GM20431 (cell line): ENCODE results near the gene CPA4.

Experiments
- in situ Hi-C: fragments of 300-500 bp; cut with MseI, MboI; formaldehyde crosslinking; loops from one replicate; pipeline ENCODE4 v1.15.0; 2020; ENCODE audit warnings: low sequenced_read_pairs; ENCODE audit not compliant: unreplicated experiment

CPA4 gene

DNA sequence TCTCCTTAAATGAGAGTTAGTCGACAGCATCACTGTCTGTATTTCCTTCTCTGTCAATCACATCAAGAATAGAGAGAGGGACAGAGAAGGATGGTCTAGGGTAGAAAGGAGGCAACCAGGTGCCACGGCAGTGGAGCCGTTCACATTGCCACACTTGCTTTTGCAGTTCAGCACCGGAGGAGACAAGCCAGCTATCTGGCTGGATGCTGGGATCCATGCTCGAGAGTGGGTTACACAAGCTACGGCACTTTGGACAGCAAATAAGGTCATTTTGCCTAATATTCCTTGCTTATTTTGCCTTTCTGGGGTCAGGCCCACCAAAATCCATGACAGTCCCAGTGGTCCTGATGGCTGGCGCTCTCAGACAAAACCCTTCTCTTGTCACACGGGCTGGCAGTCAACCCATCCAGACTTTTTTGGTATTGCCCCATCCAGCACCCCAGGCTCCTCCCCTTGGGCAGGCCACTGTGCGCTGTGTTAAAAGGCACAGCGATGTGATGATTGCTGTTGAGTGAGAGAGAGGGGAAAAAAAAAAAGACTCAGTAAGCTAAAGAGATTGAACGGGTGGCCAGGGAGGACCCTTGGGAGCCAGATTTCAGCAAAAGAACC, 17.9 kb upstream of the CPA4 start:
- in situ Hi-C loops: no loop called here

DNA sequence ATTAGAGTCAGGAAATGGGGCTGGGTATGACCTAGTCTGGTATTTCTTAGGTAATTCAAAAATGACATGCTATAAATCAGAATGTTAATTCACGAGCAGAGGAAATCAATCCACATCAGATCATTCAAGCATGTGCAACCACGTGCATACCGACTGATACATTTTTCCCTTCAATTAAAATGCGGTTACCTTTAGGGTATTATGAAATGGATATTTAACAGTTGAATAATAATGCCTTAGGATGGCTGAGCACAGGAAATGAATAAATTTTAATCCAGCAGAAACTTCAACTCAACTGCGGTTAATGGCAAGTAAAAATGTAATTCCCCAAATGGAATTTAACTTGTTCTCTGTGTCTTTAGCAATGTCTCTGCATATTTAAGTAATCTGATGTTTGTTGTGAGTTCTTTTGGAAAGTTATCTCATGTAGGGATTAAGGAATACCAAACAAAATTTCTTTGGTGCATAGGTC, 17.1 kb upstream of the CPA4 start:
- in situ Hi-C loops: no loop called here

DNA sequence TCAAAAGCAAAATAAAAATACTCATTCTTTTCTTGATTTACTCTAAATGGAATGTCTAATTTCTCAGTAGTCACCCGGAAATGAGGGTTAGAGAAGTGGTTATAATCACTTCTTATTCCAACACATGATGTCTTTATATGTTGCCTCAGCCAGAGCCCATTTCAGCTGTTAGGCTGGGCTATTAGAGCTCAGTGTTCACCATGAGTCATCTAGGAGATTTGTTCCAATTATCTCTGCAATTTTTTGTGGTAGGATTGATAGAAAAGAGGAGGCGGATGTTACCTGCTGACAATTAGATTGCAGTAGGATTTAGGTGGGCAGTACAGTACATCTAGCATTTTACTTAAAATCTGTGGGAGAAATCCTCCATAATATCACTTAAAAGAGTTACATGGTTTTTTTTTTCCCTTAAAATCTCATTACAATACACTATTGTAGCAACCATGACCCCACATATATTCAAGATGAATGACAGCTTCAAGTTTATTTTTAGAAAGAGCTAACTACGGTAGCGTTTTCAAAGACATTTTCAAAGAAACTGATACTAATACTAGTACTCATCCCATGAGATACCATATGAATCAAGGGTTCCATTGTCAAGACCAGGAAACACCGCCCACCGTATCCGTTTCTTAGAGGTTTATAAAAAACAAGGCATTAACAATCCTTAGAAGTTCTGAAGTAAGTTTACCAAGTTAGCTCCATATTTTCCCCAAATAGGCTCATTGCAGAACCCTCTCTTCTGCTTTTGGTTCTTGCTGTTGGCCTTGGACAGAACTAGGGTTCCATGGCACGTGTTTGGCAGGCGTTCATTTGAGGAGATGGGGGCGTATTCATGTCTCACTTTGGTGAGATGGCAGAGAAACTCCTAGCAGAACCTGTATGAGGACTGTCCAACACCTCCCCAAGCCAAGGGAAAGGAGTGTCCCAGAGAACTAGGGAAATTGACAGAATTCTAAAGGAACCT, 15.9 kb upstream of the CPA4 start:
- in situ Hi-C loops: no loop called here

DNA sequence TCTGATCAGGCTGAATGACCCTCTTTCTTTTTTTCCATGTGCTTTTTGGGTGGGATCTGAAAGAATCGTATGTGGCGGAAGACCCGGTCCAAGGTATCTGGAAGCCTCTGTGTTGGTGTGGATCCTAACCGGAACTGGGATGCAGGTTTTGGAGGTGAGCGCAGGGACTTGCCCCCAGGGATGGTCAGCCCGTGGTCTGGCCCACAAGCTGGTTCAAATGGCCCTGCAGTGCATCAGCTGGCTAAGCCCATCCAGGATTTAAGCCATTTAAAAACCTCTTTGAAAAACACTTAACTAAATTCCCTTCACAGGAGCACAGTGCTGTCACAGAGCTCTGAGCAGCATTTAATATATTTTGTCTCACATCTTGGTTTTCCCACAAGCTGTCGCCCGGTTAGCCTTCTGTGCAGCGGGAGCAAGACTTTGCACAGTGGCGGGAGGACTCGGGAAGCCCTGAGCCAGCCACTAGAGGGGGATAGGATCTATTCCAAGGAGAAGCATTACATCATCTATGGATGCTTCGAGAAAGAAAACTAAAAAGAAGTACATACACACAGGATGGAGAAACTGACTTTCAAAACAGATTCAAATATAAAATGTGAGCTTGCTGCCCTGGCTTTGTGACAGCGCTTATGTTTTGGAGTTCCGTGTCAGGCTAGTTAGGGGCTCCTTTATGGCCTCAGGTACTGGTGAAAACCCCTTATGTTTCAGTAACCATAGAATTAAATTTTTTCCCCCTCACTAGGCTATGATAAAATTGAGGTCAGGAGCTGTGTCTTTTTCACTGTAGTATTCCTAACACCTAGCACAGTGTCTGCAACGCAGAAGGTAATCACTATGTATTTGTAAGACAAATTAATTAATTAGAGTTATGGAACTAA, 15.0 kb upstream of the CPA4 start:
- in situ Hi-C loops: no loop called here

DNA sequence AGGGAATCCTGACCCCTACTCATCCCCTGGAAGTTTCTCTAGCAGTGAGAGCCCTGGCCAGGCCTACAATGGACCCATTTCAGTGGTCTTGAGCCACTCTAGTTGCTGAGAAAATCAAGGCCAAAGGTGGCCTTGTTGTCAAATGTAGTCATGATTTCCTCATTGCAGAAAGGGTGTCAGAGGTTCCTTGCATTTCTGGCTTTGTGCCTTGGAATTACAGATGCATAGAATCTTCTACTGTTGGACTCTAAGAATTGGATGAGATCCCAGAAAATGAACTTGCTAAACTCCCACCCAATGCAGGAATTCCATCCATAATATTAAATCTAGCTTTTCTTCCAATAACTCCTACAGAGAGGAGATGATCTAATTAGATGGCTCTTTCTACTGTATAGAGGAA, 14.1 kb upstream of the CPA4 start:
- in situ Hi-C loops: no loop called here

DNA sequence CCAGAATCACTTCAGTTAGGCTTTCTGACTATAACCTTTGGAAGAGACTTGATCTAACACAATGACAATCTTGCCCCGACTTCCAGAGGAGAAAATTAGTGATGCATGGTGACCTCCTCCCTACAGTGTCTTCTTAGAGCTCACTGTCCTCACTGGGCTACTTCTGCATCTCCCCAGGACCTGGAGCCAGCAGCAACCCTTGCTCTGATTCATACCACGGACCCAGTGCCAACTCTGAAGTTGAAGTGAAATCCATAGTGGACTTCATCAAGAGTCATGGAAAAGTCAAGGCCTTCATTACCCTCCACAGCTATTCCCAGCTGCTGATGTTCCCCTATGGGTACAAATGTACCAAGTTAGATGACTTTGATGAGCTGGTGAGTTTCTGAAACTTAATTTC, 13.7 kb upstream of the CPA4 start:
- in situ Hi-C loops: no loop called here

DNA sequence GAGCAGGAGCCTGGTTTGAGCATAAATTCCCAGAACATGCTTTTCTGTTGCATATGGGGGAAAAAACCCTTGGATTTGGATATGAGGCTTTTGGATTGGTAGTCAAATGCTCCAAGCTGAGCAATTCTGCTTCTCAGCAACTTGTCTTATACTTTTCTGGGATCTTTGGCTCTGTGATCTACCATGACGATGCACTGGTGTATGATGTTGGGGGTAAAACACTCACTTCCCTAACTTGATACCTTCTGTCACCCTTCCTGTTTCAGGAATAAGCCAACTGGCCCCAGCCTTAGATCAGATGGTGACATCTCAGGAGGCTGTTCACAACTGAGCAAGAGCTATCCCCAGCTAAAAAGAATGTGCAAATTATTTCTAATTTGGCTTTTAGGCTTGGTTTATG, 13.1 kb upstream of the CPA4 start:
- in situ Hi-C loops: no loop called here

DNA sequence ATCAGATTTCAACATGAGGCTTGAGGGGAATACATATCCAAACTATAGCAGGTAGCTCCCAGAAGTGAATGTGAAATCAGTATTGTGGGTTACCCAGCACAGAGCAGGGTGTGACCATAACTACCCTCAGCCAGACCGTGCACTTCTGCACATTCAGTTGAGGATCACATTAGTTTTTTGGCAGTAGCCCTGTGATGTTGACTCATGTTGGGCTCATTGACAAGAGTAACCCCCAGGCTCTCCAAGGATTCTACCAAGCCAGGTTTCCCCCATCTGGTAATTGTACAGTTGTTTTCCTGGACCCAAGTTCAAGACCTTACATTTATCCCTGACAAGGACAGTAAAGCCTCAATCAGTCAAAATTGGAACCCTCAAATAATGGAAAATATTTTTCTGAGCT, 11.7 kb upstream of the CPA4 start:
- in situ Hi-C loops: no loop called here

DNA sequence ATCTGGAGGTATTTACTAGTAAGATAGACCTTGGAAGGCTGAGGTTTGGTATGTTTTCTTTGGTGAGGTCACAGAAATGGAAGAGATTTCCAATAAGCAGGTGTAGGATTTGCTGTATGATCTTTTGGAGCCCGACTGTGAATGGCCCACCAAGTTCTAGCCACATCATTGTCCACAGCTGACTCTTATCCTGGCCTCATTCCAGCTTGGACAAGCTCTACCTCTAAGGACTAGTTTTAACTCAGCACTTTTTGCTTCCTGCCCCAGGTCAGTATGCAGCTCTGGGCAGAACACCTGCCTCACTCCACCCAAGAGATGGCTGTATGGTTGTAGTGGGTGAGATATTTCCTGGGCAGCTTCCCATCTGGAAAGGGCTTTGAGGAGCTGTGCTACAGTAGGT, 6.1 kb upstream of the CPA4 start:
- in situ Hi-C loops: no loop called here

DNA sequence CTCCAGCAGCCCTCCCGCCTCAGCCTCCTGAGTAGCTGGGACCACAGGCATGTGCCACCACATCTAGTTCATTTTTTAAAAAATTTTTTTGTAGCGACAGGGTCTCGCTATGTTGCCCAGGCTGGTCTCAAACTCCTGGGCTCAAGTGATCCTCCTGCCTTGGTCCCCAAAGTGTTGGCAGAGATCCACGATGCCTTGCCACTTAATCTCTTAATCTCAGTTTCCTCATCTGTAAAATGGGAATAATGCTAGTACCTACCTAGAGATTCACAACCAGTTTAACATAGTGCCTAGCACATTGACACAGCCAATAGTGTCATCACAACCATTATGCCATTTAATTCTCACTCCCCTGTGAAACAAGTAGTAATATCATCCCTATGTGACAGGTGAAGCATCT, 4.8 kb upstream of the CPA4 start:
- in situ Hi-C loops: no loop called here

DNA sequence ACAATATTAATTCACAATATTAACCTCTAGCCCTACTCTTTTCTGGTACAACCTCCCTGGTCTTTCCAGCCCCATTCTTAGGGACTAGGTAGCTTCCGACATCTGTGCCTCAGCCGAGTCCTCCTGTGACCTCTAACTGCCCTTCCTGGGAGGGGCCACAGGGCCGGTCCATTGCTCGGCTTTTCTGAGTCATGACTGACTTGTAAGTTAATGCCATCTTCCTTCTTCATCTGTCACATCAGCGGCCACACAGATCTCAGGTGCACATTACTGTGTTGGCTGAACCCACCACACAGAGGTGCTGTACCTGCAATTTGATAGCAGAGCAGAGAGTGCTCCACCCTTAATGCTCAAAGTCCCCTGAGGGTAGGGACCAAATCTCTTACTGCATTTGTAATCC, 4.1 kb upstream of the CPA4 start:
- in situ Hi-C loops: no loop called here

DNA sequence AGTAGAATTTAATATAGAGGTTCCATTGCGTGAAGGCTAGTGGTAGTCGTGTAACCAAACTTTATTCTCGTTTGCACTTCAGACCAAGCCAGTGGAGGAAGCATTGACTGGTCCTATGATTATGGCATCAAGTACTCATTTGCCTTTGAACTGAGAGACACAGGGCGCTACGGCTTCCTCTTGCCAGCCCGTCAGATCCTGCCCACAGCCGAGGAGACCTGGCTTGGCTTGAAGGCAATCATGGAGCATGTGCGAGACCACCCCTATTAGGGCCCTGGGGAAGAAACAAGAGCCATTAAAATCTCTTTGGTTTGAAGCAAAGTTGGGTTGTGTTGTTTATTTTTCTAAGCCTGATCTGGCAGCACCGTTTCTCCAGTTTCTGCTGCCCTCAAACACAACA, 3.5 kb upstream of the CPA4 start:
- in situ Hi-C loops: no loop called here

DNA sequence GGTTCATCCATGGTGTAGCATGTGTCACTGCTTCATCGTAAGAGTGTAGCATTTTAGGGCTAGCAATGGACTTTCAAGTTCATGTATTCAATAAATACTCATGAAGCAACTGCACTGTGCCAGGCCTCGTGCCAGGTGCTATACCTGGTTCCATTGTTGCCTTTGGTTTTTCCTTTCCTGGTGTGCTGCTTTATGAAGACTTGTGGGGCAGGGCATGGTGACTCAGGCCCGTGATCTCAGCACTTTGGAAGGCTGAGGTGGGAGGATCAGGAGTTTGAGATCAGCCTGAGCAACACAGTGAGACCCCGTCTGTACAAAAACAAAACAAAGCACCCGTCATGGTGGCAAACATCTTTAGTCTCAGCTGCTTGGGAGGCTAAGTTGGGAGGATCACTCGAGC, 2.2 kb upstream of the CPA4 start:
- in situ Hi-C loops: no loop called here

DNA sequence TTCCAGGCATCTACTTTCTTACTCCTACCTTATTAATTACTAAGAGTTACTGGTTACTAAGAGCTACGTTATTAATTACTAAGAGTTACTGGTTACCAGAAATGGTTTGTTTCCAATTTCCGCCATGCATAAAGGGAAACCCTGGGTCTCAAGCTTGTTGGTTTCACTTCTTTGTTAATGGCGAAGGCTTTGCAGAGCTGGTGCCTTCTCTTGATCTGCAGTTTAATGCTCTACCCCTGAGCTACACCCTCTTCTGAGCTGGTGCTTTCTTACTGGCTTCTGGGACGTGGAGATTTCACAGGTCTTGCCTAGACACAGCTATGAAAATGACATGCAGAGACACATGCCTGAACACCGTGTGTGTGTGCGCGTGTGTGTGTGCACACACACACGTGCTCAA, 560 bp downstream of the CPA4 start:
- in situ Hi-C loops: no loop called here

DNA sequence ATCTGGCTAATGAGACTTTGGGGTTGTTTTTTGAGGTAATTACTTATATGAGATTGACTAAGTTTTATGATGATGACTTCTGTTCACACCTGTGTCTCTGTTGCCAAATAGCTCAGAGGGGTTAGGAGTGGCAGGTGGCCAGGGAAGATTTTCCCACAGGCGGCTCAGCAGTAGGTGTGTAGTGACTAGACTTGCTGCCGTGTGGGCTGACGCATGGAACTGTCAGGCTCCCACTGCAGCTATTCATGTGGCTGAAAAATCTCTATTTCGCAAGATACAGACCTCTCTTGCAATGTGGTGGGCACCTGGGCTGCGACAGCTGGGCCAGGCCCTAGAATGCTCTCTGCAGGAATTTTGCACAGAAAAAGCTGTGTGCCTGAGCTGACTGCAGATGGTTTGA, 1.4 kb downstream of the CPA4 start:
- in situ Hi-C loops: no loop called here

DNA sequence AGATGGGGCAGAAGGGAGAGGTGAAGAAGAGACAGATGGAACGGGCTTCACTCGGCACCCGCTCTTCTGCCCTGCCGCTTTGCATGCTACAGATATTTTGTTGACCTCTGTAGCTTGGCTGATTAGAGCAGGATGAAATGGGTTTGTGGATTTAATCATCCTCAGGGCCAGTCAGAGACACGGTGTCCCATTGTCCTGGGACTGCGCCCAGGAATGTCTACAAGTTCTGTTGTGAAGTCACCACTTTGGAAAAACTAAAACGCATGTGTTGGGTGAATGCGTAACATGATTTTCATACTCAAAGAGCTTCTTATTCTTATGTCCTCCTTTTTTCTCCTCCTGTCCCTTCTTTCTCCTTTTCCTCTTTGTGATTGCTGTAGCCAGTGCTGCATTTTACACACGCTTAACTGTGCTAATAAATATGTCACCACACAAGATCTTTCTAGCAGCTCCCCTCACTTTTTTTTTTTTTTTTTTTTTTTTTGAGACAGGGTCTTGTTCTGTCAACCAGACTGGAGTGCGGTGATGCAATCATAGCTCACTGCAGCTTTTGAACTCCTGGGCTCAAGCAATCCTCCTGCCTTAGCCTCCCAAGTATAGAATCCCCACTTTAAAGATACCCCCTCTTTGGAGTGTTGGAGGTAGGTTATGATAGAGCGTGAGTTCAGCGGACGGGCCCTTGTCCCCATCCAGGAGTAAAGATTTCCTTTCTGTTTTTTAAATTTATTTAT, 3.4 kb downstream of the CPA4 start:
- in situ Hi-C loops: no loop called here

DNA sequence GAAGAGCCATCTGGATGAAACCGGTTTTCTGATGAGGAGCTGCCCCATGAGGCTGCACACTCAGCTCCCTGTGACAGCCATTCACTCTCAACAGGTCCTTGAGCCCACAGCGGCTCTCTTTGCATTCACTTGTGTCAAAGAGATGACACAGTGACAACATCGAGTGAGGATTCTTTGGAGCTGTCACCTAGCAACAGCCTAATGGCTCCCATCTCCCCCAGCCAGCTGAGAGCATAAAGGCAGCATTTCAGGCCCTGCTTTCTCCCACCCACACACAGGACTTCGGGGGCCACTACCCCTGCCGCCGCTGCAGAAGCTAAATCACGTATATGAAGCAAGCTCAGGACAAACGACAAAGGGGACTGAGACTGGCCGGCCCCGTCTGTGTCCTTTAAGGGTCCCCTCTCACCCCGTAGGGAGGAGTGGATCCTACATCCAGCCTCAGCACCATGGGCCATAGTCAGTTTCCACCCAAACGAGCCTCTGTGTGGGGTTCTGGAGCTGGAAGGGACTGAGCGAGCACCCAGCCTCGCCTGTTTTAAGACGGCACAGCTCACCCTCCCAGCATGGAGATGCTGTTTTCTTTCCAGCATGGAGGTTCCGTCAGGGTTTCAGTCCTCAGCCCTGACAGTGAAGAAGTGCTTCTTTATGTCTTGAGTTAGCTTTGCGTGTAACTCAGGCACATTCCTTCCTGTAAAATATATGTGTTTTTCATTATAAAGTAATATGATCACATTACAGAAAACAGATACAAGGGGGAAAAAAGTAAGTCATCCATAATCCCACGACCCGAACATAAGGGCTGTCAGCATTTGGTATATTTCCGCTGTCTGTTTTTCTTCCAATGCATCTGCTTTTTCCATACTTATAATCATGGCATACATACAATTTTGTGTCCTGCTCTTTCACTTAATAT, 4.9 kb downstream of the CPA4 start:
- in situ Hi-C loops: no loop called here

DNA sequence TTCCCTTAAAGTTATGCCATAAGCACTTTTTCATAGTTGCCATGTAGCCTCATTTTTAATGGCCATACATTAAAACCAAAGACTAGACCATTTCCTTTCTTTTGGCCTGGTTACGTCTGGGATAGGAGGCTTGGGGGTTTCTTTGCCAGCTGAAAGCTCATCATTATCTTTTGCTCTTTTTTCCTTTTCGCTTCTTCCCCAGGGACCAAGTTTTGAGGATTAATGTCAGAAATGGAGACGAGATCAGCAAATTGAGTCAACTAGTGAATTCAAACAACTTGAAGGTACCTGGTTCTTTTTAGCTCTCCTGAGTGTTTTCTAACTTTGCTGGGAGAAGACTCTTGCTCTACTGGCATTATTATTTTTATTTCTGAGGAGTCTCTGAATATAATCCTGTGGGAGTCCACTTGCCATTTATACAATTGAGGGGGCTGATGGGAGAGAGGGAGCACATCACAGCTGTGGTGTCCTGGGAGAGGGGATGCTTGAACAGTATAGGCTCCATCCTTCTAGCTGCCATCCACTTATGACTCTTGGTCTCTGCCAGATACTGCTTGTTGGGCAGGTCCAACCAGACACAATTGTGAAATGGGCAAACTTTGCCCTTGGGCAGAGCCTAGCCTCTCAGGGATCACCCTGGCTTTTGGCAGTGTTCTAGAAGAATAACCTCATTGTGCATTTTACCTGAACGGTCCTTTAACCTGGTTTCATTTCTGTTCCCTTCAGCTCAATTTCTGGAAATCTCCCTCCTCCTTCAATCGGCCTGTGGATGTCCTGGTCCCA, 5.8 kb downstream of the CPA4 start:
- in situ Hi-C loops: no loop called here
